ENCODE results near the gene NFATC2. TPM values are rescaled to one million over a fixed set of nuclear protein-coding genes. Genes with fewer than 3 reads are reported as not detected.

The NFATC2 gene
- total RNA-seq, 2 experiments from 2014 or later, result 32.5 to 33.2 TPM

DNA sequence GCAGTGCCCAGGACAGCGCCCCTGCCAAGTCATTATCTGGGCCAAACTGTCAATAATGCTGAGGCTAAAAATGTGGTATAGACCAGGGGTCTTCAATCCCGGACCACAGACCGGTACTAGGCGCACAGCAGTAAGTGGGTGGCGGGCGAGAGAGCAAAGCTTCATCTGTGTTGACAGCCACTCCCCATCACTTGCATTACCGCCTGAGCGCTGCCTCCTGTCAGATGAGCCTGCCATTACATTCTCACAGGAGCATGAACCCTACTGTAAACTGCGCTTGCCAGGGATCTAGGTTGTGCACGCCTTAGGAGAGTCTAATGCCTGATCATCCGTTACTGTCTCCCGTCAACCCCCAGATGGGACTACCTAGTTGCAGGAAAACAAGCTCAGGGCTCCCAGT, 91.0 kb downstream of the NFATC2 start:
- Mint-ChIP-seq H3K4me1 (ENCODE audit: low read depth) (peaks cover 28% of the 10 kb centered on the region), H3K4me3 (no peak overlapping the region), H3K9me3 (no peaks in the 10 kb centered on the region), H3K36me3 (ENCODE audit: low read depth) (peaks cover 91% of the 10 kb centered on the region), H3K27me3 (no peaks in the 10 kb centered on the region), H3K27ac (no peak overlapping the region)
- Histone ChIP-seq H3K4me1 (ENCODE audit: insufficient read depth, low read length) (peaks cover 3% of the 10 kb centered on the region), H3K27me3 (ENCODE audit: control insufficient read depth in 1 of 2, insufficient read depth in 2 of 2, low read length in 2 of 2) (no peaks in the 10 kb centered on the region), H3K27ac (ENCODE audit: low read depth in 1 of 2, low read length in 2 of 2) (no peak overlapping the region), H3K36me3 (ENCODE audit: insufficient read depth, low read length) (peaks cover 89% of the 10 kb centered on the region), H3K9me3 (ENCODE audit: control insufficient read depth in 1 of 2, insufficient read depth in 1 of 2, low read length in 2 of 2) (no peaks in the 10 kb centered on the region), H3K4me3 (ENCODE audit: low read length) (no peak overlapping the region)
- DNase-seq, result no peak
- ATAC-seq (ENCODE audit: poor library complexity), result no peak
- TF ChIP-seq, protein P1, sequence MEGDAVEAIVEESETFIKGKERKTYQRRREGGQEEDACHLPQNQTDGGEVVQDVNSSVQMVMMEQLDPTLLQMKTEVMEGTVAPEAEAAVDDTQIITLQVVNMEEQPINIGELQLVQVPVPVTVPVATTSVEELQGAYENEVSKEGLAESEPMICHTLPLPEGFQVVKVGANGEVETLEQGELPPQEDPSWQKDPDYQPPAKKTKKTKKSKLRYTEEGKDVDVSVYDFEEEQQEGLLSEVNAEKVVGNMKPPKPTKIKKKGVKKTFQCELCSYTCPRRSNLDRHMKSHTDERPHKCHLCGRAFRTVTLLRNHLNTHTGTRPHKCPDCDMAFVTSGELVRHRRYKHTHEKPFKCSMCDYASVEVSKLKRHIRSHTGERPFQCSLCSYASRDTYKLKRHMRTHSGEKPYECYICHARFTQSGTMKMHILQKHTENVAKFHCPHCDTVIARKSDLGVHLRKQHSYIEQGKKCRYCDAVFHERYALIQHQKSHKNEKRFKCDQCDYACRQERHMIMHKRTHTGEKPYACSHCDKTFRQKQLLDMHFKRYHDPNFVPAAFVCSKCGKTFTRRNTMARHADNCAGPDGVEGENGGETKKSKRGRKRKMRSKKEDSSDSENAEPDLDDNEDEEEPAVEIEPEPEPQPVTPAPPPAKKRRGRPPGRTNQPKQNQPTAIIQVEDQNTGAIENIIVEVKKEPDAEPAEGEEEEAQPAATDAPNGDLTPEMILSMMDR (IDR thresholded peaks at IDR 0.05), result no peak
- POLR2A ChIA-PET, result no interaction called here
- CTCF ChIA-PET, result interaction anchor here (1.2 kb wide), 1 partner anchor 144 kb away, joined by 4 read pairs; no protein-coding TSS in a partner anchor
- intact Hi-C loops (cut with DNase I, micrococcal nuclease), result no loop called here

DNA sequence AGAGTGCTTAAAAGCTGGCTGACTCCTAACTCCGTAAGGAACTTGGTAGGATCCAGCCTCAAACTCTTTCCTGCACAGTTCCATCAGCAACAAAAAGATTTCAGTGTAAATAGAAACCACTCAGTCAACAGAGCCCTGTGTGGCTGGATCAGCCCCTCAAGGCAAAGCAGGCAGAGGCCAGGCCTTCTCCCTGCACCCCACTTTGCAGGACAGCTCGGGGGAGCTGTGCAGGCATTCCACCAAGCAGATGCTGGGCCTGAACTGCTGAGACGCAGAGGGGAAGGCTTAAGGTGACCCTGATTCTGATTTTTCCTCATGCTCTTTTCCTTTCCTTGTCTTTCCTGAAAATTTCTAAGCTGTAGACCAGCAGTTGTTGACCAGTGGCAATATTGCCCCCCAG, 91.5 kb downstream of the NFATC2 start:
- TF ChIP-seq, protein P1 (IDR thresholded peaks at IDR 0.05), result no peak
- Mint-ChIP-seq H3K36me3 (ENCODE audit: low read depth) (peaks cover 94% of the 10 kb centered on the region), H3K9me3 (no peaks in the 10 kb centered on the region), H3K4me3 (no peak overlapping the region), H3K4me1 (ENCODE audit: low read depth) (peaks cover 31% of the 10 kb centered on the region), H3K27me3 (no peaks in the 10 kb centered on the region), H3K27ac (no peak overlapping the region)
- no peaks in the 10 kb centered on the region for H3K4me1 ChIP-seq (ENCODE audit: insufficient read depth, low read length)
- DNase-seq (no peak), ATAC-seq (ENCODE audit: poor library complexity) (no peak)
- H3K27ac ChIP-seq (ENCODE audit: low read depth in 1 of 2, low read length in 2 of 2), result no peak overlapping the region
- H3K4me3 ChIP-seq (ENCODE audit: low read length), result no peak overlapping the region
- H3K36me3 ChIP-seq (ENCODE audit: insufficient read depth, low read length), result peaks cover 90% of the 10 kb centered on the region
- no peaks in the 10 kb centered on the region for H3K9me3 ChIP-seq (ENCODE audit: control insufficient read depth in 1 of 2, insufficient read depth in 1 of 2, low read length in 2 of 2)
- ChIA-PET POLR2A (interaction anchor here (0.6 kb wide), 1 partner anchor 111 kb away, joined by 4 read pairs; no protein-coding TSS in a partner anchor), CTCF (interaction anchor here (1.2 kb wide), 1 partner anchor 144 kb away, joined by 4 read pairs; no protein-coding TSS in a partner anchor)
- no peaks in the 10 kb centered on the region for H3K27me3 ChIP-seq (ENCODE audit: control insufficient read depth in 1 of 2, insufficient read depth in 2 of 2, low read length in 2 of 2)
- intact Hi-C loops (cut with DNase I, micrococcal nuclease), result no loop called here

GRCh38 chr20:51450221-51450712, 92.3 kb downstream of the NFATC2 start:
- peaks cover 4% of the 10 kb centered on the region for H3K4me1 ChIP-seq (ENCODE audit: insufficient read depth, low read length)
- H3K4me3 Mint-ChIP-seq, result no peak overlapping the region
- ChIA-PET POLR2A (interaction anchor here (0.6 kb wide), 1 partner anchor 111 kb away, joined by 4 read pairs; no protein-coding TSS in a partner anchor), CTCF (interaction anchor here (0.8 to 1.2 kb wide), 3 partner anchors 64 to 145 kb away, joined by 3 to 4 read pairs (median 3); no protein-coding TSS in a partner anchor)
- TF ChIP-seq, protein P1 (IDR thresholded peaks at IDR 0.05), result no peak
- H3K9me3 ChIP-seq (ENCODE audit: control insufficient read depth in 1 of 2, insufficient read depth in 1 of 2, low read length in 2 of 2), result no peaks in the 10 kb centered on the region
- peaks cover 95% of the 10 kb centered on the region for H3K36me3 Mint-ChIP-seq (ENCODE audit: low read depth)
- H3K27me3 Mint-ChIP-seq, result no peaks in the 10 kb centered on the region
- no peak overlapping the region for H3K4me3 ChIP-seq (ENCODE audit: low read length)
- peaks cover 32% of the 10 kb centered on the region for H3K4me1 Mint-ChIP-seq (ENCODE audit: low read depth)
- no peak overlapping the region for H3K27ac ChIP-seq (ENCODE audit: low read depth in 1 of 2, low read length in 2 of 2)
- DNase-seq (no peak), ATAC-seq (ENCODE audit: poor library complexity) (no peak)
- peak overlapping the region; percentile 9 for H3K27ac Mint-ChIP-seq
- peaks cover 96% of the 10 kb centered on the region for H3K36me3 ChIP-seq (ENCODE audit: insufficient read depth, low read length)
- no peaks in the 10 kb centered on the region for H3K27me3 ChIP-seq (ENCODE audit: control insufficient read depth in 1 of 2, insufficient read depth in 2 of 2, low read length in 2 of 2)
- intact Hi-C loops (cut with DNase I, micrococcal nuclease), result no loop called here
- H3K9me3 Mint-ChIP-seq, result no peaks in the 10 kb centered on the region
